ENCODE data around the gene HIGD1A. TPM values are rescaled to one million over a fixed set of nuclear protein-coding genes. Genes with fewer than 3 reads are reported as not detected.

Gene HIGD1A
- total RNA-seq, 1 experiment from 2014 or later = 80.7 TPM

DNA sequence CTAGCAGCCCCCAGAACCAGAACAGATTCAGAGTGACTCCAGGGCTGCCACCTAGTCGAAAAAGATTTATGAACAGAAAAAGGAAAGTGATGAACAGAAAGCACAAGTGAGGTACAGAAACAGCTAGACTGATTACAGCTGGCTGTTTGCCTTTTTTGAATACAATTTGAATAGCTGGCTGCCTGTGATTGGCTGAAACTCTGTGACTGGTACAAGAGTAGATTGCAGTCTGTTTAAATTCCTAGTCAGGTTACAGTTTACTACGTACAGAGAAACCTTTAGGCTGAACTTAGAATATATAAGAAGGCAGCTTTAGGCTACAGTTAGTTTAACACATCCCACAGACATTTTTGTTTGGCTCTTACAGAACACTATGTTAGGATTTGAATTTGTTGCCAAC, 41.3 kb downstream of the HIGD1A start:
- peaks cover 34% of the 10 kb centered on the region for H3K4me1 Mint-ChIP-seq
- CTCF ChIA-PET = interaction anchor here (0.8 to 3.3 kb wide), 4 partner anchors 13 to 102 kb away, joined by 3 to 17 read pairs (median 4); no protein-coding TSS in a partner anchor
- H3K36me3 Mint-ChIP-seq = peaks cover 4% of the 10 kb centered on the region
- no peaks in the 10 kb centered on the region; the same call in 1 of the 2 replicates for H3K27me3 Mint-ChIP-seq (ENCODE audit: low read depth)
- H3K4me3 Mint-ChIP-seq = no peak overlapping the region
- peaks cover 17% of the 10 kb centered on the region for H3K9me3 Mint-ChIP-seq
- POLR2A ChIA-PET = no interaction called here
- ATAC-seq (no peak), DNase-seq (ENCODE audit: low spot score) (no peak)
- H3K27ac Mint-ChIP-seq = no peak overlapping the region
- TF ChIP-seq PRRX2 (CRISPR knock-in tag; IDR thresholded peaks at IDR 0.05) (no peak), ZNF396 (CRISPR knock-in tag; IDR thresholded peaks at IDR 0.05; ENCODE audit: borderline replicate concordance) (no peak), ZNF263 (CRISPR knock-in tag; IDR thresholded peaks at IDR 0.05; ENCODE audit: low read depth) (no peak), CREB1 (CRISPR knock-in tag; IDR thresholded peaks at IDR 0.05) (no peak), JUN (CRISPR knock-in tag; IDR thresholded peaks at IDR 0.05) (no peak), NR2C2 (CRISPR knock-in tag; IDR thresholded peaks at IDR 0.05) (no peak)
- TF ChIP-seq, protein P1, sequence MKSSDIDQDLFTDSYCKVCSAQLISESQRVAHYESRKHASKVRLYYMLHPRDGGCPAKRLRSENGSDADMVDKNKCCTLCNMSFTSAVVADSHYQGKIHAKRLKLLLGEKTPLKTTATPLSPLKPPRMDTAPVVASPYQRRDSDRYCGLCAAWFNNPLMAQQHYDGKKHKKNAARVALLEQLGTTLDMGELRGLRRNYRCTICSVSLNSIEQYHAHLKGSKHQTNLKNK (CRISPR knock-in tag; IDR thresholded peaks at IDR 0.05) = no peak
- TF ChIP-seq, protein P2, sequence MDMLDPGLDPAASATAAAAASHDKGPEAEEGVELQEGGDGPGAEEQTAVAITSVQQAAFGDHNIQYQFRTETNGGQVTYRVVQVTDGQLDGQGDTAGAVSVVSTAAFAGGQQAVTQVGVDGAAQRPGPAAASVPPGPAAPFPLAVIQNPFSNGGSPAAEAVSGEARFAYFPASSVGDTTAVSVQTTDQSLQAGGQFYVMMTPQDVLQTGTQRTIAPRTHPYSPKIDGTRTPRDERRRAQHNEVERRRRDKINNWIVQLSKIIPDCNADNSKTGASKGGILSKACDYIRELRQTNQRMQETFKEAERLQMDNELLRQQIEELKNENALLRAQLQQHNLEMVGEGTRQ (CRISPR knock-in tag; IDR thresholded peaks at IDR 0.05) = no peak
- TF ChIP-seq, protein P3, sequence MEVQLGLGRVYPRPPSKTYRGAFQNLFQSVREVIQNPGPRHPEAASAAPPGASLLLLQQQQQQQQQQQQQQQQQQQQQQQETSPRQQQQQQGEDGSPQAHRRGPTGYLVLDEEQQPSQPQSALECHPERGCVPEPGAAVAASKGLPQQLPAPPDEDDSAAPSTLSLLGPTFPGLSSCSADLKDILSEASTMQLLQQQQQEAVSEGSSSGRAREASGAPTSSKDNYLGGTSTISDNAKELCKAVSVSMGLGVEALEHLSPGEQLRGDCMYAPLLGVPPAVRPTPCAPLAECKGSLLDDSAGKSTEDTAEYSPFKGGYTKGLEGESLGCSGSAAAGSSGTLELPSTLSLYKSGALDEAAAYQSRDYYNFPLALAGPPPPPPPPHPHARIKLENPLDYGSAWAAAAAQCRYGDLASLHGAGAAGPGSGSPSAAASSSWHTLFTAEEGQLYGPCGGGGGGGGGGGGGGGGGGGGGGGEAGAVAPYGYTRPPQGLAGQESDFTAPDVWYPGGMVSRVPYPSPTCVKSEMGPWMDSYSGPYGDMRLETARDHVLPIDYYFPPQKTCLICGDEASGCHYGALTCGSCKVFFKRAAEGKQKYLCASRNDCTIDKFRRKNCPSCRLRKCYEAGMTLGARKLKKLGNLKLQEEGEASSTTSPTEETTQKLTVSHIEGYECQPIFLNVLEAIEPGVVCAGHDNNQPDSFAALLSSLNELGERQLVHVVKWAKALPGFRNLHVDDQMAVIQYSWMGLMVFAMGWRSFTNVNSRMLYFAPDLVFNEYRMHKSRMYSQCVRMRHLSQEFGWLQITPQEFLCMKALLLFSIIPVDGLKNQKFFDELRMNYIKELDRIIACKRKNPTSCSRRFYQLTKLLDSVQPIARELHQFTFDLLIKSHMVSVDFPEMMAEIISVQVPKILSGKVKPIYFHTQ (CRISPR knock-in tag; IDR thresholded peaks at IDR 0.05) = no peak

DNA sequence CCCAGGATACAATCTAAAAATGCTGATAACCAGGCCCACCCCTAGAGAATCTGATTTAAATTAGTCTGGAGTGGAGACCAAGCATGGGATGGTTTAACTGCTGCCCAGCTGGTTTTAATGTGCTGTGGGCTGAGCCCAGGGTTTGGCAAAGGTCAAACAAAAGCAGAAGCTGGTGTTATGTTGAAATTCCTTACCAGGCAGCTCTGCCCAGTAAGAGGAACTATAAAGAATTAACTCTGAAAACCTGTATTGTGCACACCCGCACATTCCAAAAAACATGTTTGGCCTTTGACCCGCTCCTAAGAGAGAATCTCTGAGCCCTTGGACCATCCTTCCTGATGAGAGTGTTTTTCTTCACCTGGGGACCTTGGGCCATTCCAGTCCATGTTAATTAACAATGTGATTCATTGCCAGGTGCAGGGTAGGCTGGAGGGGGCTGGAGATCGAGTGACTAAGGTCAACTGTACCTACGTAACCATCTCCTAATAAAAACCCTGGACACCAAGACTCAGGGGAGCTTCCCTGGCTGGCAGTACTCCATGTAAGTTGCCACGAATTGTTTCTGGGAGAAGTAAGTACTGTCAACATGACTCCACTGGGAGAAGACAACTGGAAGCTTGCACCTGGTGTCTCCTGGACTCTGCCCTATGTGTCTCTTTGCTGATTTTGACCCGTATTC, 42.1 kb downstream of the HIGD1A start:
- no peak for ATAC-seq
- H3K4me3 Mint-ChIP-seq = no peak overlapping the region
- no peak for TF ChIP-seq CREB1 (CRISPR knock-in tag; IDR thresholded peaks at IDR 0.05)
- no peak for TF ChIP-seq ZNF423 (CRISPR knock-in tag; IDR thresholded peaks at IDR 0.05)
- TF ChIP-seq, protein P4, sequence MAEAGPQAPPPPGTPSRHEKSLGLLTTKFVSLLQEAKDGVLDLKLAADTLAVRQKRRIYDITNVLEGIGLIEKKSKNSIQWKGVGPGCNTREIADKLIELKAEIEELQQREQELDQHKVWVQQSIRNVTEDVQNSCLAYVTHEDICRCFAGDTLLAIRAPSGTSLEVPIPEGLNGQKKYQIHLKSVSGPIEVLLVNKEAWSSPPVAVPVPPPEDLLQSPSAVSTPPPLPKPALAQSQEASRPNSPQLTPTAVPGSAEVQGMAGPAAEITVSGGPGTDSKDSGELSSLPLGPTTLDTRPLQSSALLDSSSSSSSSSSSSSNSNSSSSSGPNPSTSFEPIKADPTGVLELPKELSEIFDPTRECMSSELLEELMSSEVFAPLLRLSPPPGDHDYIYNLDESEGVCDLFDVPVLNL (CRISPR knock-in tag; IDR thresholded peaks at IDR 0.05; ENCODE audit: borderline replicate concordance, low read depth) = no peak
- no peak for TF ChIP-seq ZNF232 (CRISPR knock-in tag; IDR thresholded peaks at IDR 0.05)
- TF ChIP-seq JUN (CRISPR knock-in tag; IDR thresholded peaks at IDR 0.05) = no peak
- no peak for TF ChIP-seq TEAD1 (CRISPR knock-in tag; IDR thresholded peaks at IDR 0.05)
- TF ChIP-seq PRRX2 (CRISPR knock-in tag; IDR thresholded peaks at IDR 0.05) = no peak
- TF ChIP-seq, protein P5, sequence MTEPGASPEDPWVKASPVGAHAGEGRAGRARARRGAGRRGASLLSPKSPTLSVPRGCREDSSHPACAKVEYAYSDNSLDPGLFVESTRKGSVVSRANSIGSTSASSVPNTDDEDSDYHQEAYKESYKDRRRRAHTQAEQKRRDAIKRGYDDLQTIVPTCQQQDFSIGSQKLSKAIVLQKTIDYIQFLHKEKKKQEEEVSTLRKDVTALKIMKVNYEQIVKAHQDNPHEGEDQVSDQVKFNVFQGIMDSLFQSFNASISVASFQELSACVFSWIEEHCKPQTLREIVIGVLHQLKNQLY (CRISPR knock-in tag; IDR thresholded peaks at IDR 0.05) = no peak
- TF ChIP-seq NFATC4 (CRISPR knock-in tag; IDR thresholded peaks at IDR 0.05) = no peak
- no peak for TF ChIP-seq ESRRA (CRISPR knock-in tag; IDR thresholded peaks at IDR 0.05; ENCODE audit: borderline replicate concordance)
- no peak for TF ChIP-seq CREM (CRISPR knock-in tag; IDR thresholded peaks at IDR 0.05)
- no peak for TF ChIP-seq NR3C1 (CRISPR knock-in tag; conservative IDR thresholded peaks at IDR 0.05; ENCODE audit: low read depth)
- TF ChIP-seq, protein P6, sequence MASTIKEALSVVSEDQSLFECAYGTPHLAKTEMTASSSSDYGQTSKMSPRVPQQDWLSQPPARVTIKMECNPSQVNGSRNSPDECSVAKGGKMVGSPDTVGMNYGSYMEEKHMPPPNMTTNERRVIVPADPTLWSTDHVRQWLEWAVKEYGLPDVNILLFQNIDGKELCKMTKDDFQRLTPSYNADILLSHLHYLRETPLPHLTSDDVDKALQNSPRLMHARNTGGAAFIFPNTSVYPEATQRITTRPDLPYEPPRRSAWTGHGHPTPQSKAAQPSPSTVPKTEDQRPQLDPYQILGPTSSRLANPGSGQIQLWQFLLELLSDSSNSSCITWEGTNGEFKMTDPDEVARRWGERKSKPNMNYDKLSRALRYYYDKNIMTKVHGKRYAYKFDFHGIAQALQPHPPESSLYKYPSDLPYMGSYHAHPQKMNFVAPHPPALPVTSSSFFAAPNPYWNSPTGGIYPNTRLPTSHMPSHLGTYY (CRISPR knock-in tag; IDR thresholded peaks at IDR 0.05) = no peak
- no peak for TF ChIP-seq TCF7 (CRISPR knock-in tag; IDR thresholded peaks at IDR 0.05; ENCODE audit: low read depth)
- TF ChIP-seq, protein P7, sequence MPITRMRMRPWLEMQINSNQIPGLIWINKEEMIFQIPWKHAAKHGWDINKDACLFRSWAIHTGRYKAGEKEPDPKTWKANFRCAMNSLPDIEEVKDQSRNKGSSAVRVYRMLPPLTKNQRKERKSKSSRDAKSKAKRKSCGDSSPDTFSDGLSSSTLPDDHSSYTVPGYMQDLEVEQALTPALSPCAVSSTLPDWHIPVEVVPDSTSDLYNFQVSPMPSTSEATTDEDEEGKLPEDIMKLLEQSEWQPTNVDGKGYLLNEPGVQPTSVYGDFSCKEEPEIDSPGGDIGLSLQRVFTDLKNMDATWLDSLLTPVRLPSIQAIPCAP (CRISPR knock-in tag; IDR thresholded peaks at IDR 0.05) = no peak
- TF ChIP-seq HMGA2 (CRISPR knock-in tag; IDR thresholded peaks at IDR 0.05) = no peak
- TF ChIP-seq, protein P8, sequence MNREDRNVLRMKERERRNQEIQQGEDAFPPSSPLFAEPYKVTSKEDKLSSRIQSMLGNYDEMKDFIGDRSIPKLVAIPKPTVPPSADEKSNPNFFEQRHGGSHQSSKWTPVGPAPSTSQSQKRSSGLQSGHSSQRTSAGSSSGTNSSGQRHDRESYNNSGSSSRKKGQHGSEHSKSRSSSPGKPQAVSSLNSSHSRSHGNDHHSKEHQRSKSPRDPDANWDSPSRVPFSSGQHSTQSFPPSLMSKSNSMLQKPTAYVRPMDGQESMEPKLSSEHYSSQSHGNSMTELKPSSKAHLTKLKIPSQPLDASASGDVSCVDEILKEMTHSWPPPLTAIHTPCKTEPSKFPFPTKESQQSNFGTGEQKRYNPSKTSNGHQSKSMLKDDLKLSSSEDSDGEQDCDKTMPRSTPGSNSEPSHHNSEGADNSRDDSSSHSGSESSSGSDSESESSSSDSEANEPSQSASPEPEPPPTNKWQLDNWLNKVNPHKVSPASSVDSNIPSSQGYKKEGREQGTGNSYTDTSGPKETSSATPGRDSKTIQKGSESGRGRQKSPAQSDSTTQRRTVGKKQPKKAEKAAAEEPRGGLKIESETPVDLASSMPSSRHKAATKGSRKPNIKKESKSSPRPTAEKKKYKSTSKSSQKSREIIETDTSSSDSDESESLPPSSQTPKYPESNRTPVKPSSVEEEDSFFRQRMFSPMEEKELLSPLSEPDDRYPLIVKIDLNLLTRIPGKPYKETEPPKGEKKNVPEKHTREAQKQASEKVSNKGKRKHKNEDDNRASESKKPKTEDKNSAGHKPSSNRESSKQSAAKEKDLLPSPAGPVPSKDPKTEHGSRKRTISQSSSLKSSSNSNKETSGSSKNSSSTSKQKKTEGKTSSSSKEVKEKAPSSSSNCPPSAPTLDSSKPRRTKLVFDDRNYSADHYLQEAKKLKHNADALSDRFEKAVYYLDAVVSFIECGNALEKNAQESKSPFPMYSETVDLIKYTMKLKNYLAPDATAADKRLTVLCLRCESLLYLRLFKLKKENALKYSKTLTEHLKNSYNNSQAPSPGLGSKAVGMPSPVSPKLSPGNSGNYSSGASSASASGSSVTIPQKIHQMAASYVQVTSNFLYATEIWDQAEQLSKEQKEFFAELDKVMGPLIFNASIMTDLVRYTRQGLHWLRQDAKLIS (CRISPR knock-in tag; IDR thresholded peaks at IDR 0.05; ENCODE audit: borderline replicate concordance) = no peak
- peaks cover 11% of the 10 kb centered on the region for H3K9me3 Mint-ChIP-seq
- no peaks in the 10 kb centered on the region; the same call in 1 of the 2 replicates for H3K27me3 Mint-ChIP-seq (ENCODE audit: low read depth)
- CTCF ChIA-PET = interaction anchor here (0.8 to 3.3 kb wide), 5 partner anchors 12 to 101 kb away, joined by 3 to 17 read pairs (median 4); no protein-coding TSS in a partner anchor
- no peak for DNase-seq (ENCODE audit: low spot score)
- no peak overlapping the region for H3K27ac Mint-ChIP-seq
- POLR2A ChIA-PET = no interaction called here
- peaks cover 4% of the 10 kb centered on the region for H3K36me3 Mint-ChIP-seq
- H3K4me1 Mint-ChIP-seq = peaks cover 34% of the 10 kb centered on the region
